Stomach (tissue), 4 donors: ENCODE results near the gene C2CD3.

ENCODE experiments used
- EP300 ChIP-seq: sonication (generic); formaldehyde crosslinking; IDR thresholded peaks from one replicate; pipeline ENCODE4 v1.6.1; 2017; ENCODE audit warnings: antibody characterized with exemption
- POLR2AphosphoS5 ChIP-seq, 3 donors: sonication (generic); formaldehyde crosslinking; IDR thresholded peaks; one replicate each; pipeline ENCODE4 v1.6.1; 2016; ENCODE audit warnings: antibody characterized with exemption in 3 of 3
- TF ChIP-seq, protein P1 (sequence below), 7 experiments: fragments of 450-650 bp in 4 of 7; fragments of 200-600 bp in 3 of 7; sonication (generic) in 3 of 7; IDR thresholded peaks; one replicate each; pipeline ENCODE4 v1.5.1; 2016 to 2019; ENCODE audit warnings: antibody characterized with exemption in 7 of 7, control low read depth in 2 of 7, mild to moderate bottlenecking in 1 of 7

DNA sequence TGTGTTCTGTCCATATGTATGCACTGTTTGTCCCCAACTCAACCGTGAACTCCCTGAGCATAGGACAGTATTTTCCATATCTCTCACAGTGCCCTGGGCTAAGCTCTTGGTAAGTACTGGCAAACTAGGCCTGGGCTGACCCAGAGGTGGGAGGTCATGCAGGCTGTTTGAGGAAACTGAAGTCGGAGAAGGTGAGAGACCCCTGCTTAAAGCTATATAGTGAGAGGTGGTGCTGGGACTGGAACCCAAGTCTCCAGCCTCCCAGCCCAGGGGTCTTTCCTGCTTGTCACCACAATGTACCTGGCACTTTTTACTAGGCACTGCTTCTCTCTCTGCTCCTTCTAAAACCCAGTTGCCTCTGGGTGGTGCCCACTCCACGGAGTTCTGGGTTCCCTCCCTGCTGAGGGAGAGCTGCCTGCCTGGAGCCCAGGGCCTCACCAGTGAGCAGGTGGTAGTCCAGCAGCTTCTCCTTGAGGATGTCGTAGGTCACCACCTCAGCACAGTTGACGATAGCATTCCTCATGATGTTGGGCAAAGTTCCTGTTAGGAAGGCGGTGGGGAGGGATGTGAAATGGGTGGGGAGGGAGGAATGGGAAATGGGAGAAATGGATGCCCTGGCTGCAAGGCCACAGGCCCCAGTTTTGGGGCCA is 166.6 kb downstream of the C2CD3 start:
- TF ChIP-seq, protein P1, sequence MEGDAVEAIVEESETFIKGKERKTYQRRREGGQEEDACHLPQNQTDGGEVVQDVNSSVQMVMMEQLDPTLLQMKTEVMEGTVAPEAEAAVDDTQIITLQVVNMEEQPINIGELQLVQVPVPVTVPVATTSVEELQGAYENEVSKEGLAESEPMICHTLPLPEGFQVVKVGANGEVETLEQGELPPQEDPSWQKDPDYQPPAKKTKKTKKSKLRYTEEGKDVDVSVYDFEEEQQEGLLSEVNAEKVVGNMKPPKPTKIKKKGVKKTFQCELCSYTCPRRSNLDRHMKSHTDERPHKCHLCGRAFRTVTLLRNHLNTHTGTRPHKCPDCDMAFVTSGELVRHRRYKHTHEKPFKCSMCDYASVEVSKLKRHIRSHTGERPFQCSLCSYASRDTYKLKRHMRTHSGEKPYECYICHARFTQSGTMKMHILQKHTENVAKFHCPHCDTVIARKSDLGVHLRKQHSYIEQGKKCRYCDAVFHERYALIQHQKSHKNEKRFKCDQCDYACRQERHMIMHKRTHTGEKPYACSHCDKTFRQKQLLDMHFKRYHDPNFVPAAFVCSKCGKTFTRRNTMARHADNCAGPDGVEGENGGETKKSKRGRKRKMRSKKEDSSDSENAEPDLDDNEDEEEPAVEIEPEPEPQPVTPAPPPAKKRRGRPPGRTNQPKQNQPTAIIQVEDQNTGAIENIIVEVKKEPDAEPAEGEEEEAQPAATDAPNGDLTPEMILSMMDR (IDR thresholded peaks at IDR 0.05), result no peak
- TF ChIP-seq EP300 (no peak), POLR2AphosphoS5 (IDR thresholded peaks at IDR 0.05) (no peak)
